GM15510 (cell line): ENCODE data around the gene KLC4.

Source experiments
- POLR2A ChIP-seq: IDR thresholded peaks from 3 replicates; pipeline ENCODE4 v1.6.1; 2011; ENCODE audit warnings: borderline replicate concordance; ENCODE audit not compliant: insufficient read length; ENCODE audit errors: extremely low read depth

The KLC4 gene

DNA sequence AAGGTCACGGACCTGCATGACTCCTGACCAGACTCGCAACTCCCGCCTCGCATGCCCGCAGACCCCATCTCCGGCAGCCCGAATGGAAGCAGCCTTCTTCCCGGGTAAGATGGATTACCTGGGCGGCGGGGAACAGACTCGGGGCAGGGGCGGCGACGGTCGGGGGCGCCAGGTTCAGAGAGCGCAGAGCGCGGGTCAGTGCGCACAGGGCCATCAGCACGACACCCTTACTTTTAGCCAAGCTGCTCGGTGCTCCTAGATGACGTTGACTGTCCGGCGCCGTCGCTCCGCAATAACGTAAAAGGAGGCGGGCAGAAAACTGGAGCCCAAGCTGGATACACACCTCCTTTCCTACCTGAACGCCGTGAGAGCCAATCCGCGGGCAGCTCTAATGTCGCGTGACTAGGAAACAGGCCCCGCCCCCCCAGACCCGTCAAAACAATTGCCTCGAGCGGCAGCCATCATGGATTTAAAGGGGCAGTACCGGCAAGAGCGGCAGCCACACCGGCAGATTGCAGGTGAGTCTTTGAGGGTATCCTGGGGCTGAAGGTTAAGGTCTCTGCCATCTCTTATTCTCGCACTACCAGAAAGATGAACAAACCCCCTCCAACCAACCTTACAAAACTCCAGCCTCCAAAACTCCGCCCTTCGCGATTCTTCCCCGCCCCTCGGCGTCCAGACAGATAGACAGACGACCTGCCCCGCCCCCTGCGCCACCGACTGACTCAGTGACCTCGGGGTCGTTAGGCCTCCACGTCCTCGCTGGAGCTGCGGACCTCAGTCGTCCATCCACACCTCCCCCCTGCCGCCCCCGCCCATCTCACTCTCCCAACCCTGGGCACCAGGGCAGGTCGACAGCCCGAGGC, at the start of gene KLC4, which contains the start of gene MRPL2:
KLC4 (plus strand) TSS at position 464 of the 866 bp plus-strand sequence. CDS start 1,705 bp downstream, outside the sequence.
MRPL2 (minus strand) TSS at position 267 of the 866 bp plus-strand sequence; CDS start at position 214, 53 bp downstream.
- TF ChIP-seq POLR2A, result peak; percentile 91

DNA sequence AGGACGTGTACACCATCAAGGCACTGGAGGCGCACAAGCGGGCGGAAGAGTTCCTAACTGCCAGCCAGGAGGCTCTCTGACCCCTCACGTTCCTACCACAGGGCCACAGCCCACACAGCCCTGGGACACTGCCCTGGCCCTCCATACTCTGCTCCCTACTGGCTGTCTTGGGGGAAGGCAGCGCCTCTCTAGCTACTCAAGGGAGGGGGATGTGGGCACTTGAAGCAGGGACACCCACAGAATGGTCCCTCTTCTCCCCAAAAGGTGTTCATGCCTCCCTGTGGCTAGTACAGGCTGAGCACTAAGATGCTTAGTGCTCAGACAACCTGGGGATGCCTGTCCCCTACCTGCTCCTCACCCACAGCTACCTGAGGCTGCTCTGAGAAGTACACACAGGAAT, 48.2 kb upstream of the KLC4 start:
- no peak for TF ChIP-seq POLR2A

GRCh38 chr6:43012364-43012763, 47.1 kb upstream of the KLC4 start:
- TF ChIP-seq POLR2A, result no peak

- TF ChIP-seq POLR2A, result no peak
Measured at GRCh38 chr6:43013097-43013842, 46.2 kb upstream of the KLC4 start.

GRCh38 chr6:43013843-43014433, 45.5 kb upstream of the KLC4 start, which contains the start of the genes KLHDC3 and MEA1:
Gene KLHDC3 (plus strand): TSS chr6:43014249. CDS start chr6:43017193, 2,944 bp downstream.
Gene MEA1 (minus strand): TSS chr6:43013946. CDS start chr6:43013813, 133 bp downstream.
- peak; percentile 73 for TF ChIP-seq POLR2A

- no peak for TF ChIP-seq POLR2A
Measured at GRCh38 chr6:43014434-43014909, 45.0 kb upstream of the KLC4 start.

GRCh38 chr6:43016176-43016942, 43.1 kb upstream of the KLC4 start:
- no peak for TF ChIP-seq POLR2A

DNA sequence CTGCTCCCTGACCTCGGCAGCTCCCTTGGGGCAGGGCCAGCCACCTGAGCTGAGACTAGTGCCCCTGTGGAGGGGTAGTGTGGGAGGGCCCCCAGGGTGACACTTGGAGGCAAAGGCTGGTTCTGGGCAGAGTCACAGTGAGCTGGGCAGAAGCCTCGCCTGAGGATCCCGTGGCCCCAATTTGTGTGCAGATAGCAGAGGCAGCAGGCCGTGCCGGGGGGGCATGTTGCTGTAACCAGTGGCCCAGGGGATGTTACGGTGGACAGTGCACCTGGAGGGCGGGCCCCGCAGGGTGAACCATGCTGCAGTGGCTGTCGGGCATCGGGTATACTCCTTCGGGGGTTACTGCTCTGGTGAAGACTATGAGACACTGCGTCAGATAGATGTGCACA, 42.5 kb upstream of the KLC4 start:
- TF ChIP-seq POLR2A, result no peak

DNA sequence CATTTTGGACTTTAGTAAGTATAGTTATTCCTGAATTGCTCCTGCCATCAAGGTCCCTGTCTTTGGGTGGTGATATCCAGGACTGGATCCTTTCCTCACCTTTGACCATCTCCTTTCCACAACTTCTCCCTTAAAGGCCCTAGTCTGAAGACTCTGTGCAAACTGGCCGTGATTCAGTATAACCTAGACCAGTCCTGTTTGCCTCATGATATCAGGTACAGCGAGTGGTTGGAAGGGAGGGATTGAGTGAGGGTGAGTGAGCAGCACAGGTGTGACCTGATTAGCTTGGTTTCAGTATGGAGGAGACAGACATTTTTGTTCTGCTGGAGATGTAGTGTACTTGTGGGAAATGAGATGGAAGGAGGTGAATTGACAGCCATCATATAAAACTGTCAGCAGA, 40.3 kb upstream of the KLC4 start:
- TF ChIP-seq POLR2A, result no peak

DNA sequence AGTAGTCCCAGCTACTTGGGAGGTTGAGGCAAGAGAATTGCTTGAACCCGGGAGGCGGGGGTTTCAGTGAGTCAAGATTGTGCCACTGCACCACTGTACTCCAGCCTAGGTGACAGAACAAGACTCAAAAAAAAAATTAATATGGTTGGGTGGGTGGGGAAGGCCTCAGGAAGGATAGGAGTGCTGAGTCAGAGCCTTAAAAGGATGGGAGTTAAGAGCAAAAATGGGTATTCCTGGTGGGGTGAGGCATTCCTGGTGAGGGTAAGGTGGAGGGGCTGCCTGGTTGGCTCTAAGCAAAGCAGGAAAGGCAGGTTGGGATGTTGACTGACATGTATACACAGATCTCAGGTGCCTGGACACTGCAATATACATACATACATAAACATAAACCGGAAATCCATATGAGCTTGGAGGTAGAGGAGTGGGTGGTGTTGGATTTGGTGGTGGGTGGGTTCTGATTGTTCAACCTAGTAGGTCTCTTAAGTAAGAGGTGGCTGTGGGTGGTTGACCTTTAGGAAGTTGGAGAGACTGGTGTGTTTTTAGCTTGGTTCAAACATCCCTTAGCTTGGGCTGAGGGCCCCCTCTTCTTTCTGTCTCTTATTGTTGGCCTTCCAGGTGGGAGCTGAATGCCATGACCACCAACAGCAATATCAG, 39.3 kb upstream of the KLC4 start:
- TF ChIP-seq POLR2A, result no peak

DNA sequence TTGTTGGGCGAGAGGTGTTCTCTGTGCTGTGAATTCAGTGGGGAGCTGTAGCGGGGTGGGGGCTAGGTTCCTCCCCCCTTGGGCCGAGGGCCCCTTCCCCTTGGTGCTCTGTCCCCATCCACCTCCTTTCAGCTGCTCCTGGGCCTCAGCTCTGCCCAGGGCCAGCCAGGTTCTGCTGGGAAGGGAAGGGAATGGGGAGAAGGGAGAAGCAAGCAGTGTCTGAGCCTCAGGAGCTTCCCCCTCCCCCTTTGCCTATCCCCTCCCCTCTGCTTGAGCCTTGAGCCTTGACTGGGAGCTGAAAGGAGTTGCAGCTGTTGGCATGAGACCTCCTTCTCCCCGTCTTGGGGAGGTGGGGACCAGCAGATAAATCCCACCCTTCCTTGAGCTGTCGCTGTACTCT, 38.6 kb upstream of the KLC4 start:
- no peak for TF ChIP-seq POLR2A

DNA sequence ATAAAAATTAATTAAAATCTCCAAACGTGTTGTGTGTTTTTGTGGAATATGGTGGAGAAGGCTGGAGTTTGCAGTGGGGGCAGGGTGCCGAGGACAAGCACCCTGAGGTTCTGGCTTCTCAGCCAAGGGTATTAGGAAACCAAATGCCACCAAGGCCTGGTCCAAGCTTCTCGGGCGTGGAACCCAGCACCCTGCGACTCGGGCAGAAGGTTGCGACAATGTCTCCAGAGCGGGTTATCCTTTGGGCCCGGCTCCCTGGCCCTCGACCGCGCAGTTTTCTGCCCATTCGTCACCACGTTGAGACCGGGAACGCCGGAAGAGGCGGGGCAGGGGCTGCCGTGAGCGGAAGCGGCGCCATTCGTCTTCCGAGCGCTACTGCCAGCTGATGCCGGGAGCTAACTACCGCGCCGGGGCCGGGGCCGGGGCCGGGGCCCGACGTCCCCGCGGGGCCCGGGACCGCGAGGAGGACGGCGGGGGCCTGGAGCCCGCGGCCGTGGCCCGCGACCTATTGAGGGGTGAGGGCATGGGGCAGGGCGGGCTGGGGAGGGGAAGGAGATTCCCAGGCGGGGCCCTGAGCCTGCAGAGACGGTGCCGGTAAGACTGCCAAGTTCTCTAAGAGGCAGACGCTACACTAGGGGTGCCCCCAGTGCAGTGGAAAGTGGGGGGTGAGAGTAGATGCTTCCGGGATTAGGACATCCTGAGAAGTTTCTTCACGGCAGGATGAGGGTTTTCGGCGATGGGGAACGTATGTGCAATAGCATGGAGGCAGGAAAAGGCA, 38.0 kb upstream of the KLC4 start, which contains the start of gene RRP36:
RRP36 (plus strand) TSS at position 354 of the 778 bp plus-strand sequence; CDS start at position 386, 32 bp downstream.
- peak; percentile 75 for TF ChIP-seq POLR2A

GRCh38 chr6:43024436-43024835, 35.0 kb upstream of the KLC4 start:
- no peak for TF ChIP-seq POLR2A

GRCh38 chr6:43026365-43026764, 33.1 kb upstream of the KLC4 start:
- TF ChIP-seq POLR2A, result no peak

GRCh38 chr6:43029120-43029519, 30.3 kb upstream of the KLC4 start:
- TF ChIP-seq POLR2A, result no peak
